Upper lobe of left lung (tissue), 4 donors: ENCODE results near the gene SCN2A.

Source experiments
- CTCF ChIP-seq, 6 experiments: fragments of 450-650 bp in 4 of 6; fragments of 200-600 bp in 2 of 6; sonication (generic) in 2 of 6; IDR thresholded peaks; one replicate each; pipeline ENCODE4 v1.5.1; 2016 to 2019; ENCODE audit warnings: antibody characterized with exemption in 6 of 6
- EP300 ChIP-seq, 4 donors: sonication (generic); formaldehyde crosslinking; IDR thresholded peaks; one replicate each; pipeline ENCODE4 v1.5.1; 2017; ENCODE audit warnings: antibody characterized with exemption in 4 of 4, control low read depth in 2 of 4
- POLR2A ChIP-seq, 4 donors: fragments of 450-650 bp; IDR thresholded peaks; one replicate each; pipeline ENCODE4 v1.5.1; 2016 to 2017; ENCODE audit warnings: antibody characterized with exemption in 4 of 4, mild to moderate bottlenecking in 2 of 4
- POLR2AphosphoS5 ChIP-seq, 2 donors: sonication (generic); formaldehyde crosslinking; IDR thresholded peaks; one replicate each; pipeline ENCODE4 v1.5.1; 2017; ENCODE audit warnings: antibody characterized with exemption in 2 of 2

DNA sequence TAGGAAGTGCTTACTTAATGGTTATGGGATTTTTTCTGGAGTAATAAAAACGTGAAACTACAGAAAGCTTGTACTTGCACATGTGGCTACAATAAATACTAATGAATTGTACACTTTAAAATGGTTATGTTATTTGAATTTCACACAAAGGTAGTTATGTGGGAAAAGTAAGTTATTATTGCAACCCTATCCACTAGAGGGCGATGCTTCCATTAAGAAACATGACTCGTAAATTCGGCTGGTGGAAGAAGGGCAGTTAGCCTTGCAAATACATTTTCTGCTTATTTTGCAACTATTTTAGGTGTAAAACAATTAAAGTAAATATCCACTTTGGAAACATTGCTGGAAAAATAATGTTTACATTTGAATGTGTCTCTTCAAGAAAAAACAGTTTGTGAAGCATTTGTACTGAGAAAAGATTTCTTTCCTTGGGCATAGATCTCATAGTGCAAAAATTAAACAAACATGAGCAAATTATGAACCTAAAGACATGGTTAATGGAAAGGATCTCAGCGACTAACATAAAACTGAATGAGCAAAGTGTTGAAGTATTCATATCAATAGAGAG, 162.2 kb downstream of the SCN2A start:
- TF ChIP-seq POLR2AphosphoS5 (IDR thresholded peaks at IDR 0.05) (no peak), CTCF (IDR thresholded peaks at IDR 0.05) (peak; percentile 43 to 74 (median 64)), EP300 (IDR thresholded peaks at IDR 0.05) (no peak), POLR2A (IDR thresholded peaks at IDR 0.05) (no peak)
